HS-27A (cell line): Measurements from ENCODE around the gene DIP2B.
A peak's percentile ranks its signal among the peaks of the same experiment; 100 is the strongest.

Experiments used
- DNase-seq: peaks from one replicate; pipeline ENCODE4 v3.0.0-alpha.2; 2012; ENCODE audit warnings: low read depth, missing footprints

DIP2B gene

GRCh38 chr12:50613463-50613862 lies 108.7 kb downstream of the DIP2B start:
- DNase-seq, result no peak

- DNase-seq, result peak; percentile 67
Measured at GRCh38 chr12:50614167-50614759, 109.5 kb downstream of the DIP2B start.

- DNase-seq, result no peak
Measured at GRCh38 chr12:50615145-50615906, 110.5 kb downstream of the DIP2B start.

GRCh38 chr12:50615907-50616296 lies 111.1 kb downstream of the DIP2B start:
- no peak for DNase-seq

GRCh38 chr12:50617657-50618056 lies 112.9 kb downstream of the DIP2B start:
- DNase-seq, result no peak

- DNase-seq, result no peak
Measured at GRCh38 chr12:50618864-50619609, 114.3 kb downstream of the DIP2B start.

GRCh38 chr12:50619610-50619958 lies 114.8 kb downstream of the DIP2B start:
- DNase-seq, result no peak

GRCh38 chr12:50620109-50620977 lies 115.6 kb downstream of the DIP2B start:
- no peak for DNase-seq

GRCh38 chr12:50620978-50621360 lies 116.2 kb downstream of the DIP2B start:
- DNase-seq, result no peak

GRCh38 chr12:50621399-50622300 lies 116.9 kb downstream of the DIP2B start:
- DNase-seq, result no peak

- DNase-seq, result no peak
Measured at GRCh38 chr12:50625029-50625925, 120.5 kb downstream of the DIP2B start.

- no peak for DNase-seq
Measured at GRCh38 chr12:50626026-50626425, 121.2 kb downstream of the DIP2B start.

- no peak for DNase-seq
Measured at GRCh38 chr12:50627491-50627890, 122.7 kb downstream of the DIP2B start.

GRCh38 chr12:50628394-50628793 lies 123.6 kb downstream of the DIP2B start:
- DNase-seq, result no peak

GRCh38 chr12:50633955-50634354 lies 129.2 kb downstream of the DIP2B start:
- no peak for DNase-seq

- no peak for DNase-seq
Measured at GRCh38 chr12:50634379-50634778, 129.6 kb downstream of the DIP2B start.

GRCh38 chr12:50635364-50635763 lies 130.6 kb downstream of the DIP2B start:
- no peak for DNase-seq

- DNase-seq, result no peak
Measured at GRCh38 chr12:50635857-50636256, 131.1 kb downstream of the DIP2B start.

- no peak for DNase-seq
Measured at GRCh38 chr12:50636505-50636904, 131.7 kb downstream of the DIP2B start.

- DNase-seq, result no peak
Measured at GRCh38 chr12:50637870-50638481, 133.2 kb downstream of the DIP2B start.
